SK-N-SH treated with all-trans-retinoic acid at 6 μM for 48 hours (cell line): ENCODE measurements around the gene PTGIS.

Experiments used
- ATAC-seq: fragments of 200-7000 bp; cut with Tn5 transposase; 3 replicates; pipeline ENCODE4 v1.9.1; 2020; ENCODE audit warnings: mild to moderate bottlenecking, moderate library complexity
- ARNTL ChIP-seq: fragments of 450-650 bp; formaldehyde crosslinking; IDR thresholded peaks from 2 replicates; pipeline ENCODE4 v1.5.0; 2020; ENCODE audit warnings: low read depth, mild to moderate bottlenecking, moderate library complexity, borderline replicate concordance
- BACH2 ChIP-seq: fragments of 250-450 bp; sonication (Bioruptor Pico); IDR thresholded peaks from 2 replicates; pipeline ENCODE4 v1.9.0; 2021; ENCODE audit warnings: mild to moderate bottlenecking, borderline replicate concordance
- CREB5 ChIP-seq: fragments of 250-450 bp; sonication (Bioruptor Pico); IDR thresholded peaks from 2 replicates; pipeline ENCODE4 v1.5.1; 2020; ENCODE audit warnings: low read depth, mild to moderate bottlenecking, moderate library complexity
- CSDC2 ChIP-seq: fragments of 250-450 bp; sonication (Bioruptor Pico); IDR thresholded peaks from 2 replicates; pipeline ENCODE4 v1.5.0; 2020; ENCODE audit warnings: mild to moderate bottlenecking, moderate library complexity
- CSRNP3 ChIP-seq: fragments of 250-450 bp; sonication (Bioruptor Pico); IDR thresholded peaks from 2 replicates; pipeline ENCODE4 v1.5.1; 2021; ENCODE audit warnings: mild to moderate bottlenecking, moderate library complexity
- ESRRG ChIP-seq: fragments of 250-450 bp; sonication (Bioruptor Pico); IDR thresholded peaks from 2 replicates; pipeline ENCODE4 v1.6.1; 2021; ENCODE audit warnings: mild to moderate bottlenecking
- GLIS3 ChIP-seq: fragments of 250-450 bp; sonication (Bioruptor Pico); IDR thresholded peaks from 2 replicates; pipeline ENCODE4 v1.5.0; 2020; ENCODE audit warnings: mild to moderate bottlenecking, moderate library complexity
- ISL1 ChIP-seq: fragments of 250-450 bp; sonication (Bioruptor Pico); IDR thresholded peaks from 2 replicates; pipeline ENCODE4 v2.1.2; 2022; ENCODE audit warnings: mild to moderate bottlenecking, moderate library complexity
- OSR1 ChIP-seq: fragments of 250-450 bp; sonication (Bioruptor Pico); IDR thresholded peaks from 2 replicates; pipeline ENCODE4 v1.8.0; 2022; ENCODE audit warnings: moderate library complexity, mild to moderate bottlenecking, inconsistent platforms
- PATZ1 ChIP-seq: fragments of 250-450 bp; sonication (Bioruptor Pico); IDR thresholded peaks from 2 replicates; pipeline ENCODE4 v1.8.0; 2020; ENCODE audit warnings: mild to moderate bottlenecking, moderate library complexity, borderline replicate concordance
- POU6F1 ChIP-seq: fragments of 250-450 bp; sonication (Bioruptor Pico); IDR thresholded peaks from 2 replicates; pipeline ENCODE4 v1.8.0; 2021; ENCODE audit warnings: low read depth, mild to moderate bottlenecking, moderate library complexity, borderline replicate concordance
- PPARA ChIP-seq: fragments of 250-450 bp; sonication (Bioruptor Pico); IDR thresholded peaks from 2 replicates; pipeline ENCODE4 v1.5.0; 2020; ENCODE audit warnings: mild to moderate bottlenecking, borderline replicate concordance
- RARB ChIP-seq: fragments of 250-450 bp; sonication (Bioruptor Pico); IDR thresholded peaks from 2 replicates; pipeline ENCODE4 v1.8.0; 2021; ENCODE audit warnings: mild to moderate bottlenecking, moderate library complexity
- SNAI2 ChIP-seq: fragments of 250-450 bp; sonication (Bioruptor Pico); IDR thresholded peaks from 2 replicates; pipeline ENCODE4 v1.5.0; 2020; ENCODE audit warnings: mild to moderate bottlenecking, moderate library complexity
- TOX ChIP-seq: fragments of 250-450 bp; sonication (Bioruptor Pico); IDR thresholded peaks from 2 replicates; pipeline ENCODE4 v1.8.0; 2021; ENCODE audit warnings: mild to moderate bottlenecking, moderate library complexity, borderline replicate concordance
- TSHZ2 ChIP-seq: fragments of 250-450 bp; sonication (Bioruptor Pico); IDR thresholded peaks from 2 replicates; pipeline ENCODE4 v1.5.0; 2020; ENCODE audit warnings: mild to moderate bottlenecking, moderate library complexity
- ZC3H10 ChIP-seq: fragments of 250-450 bp; sonication (Bioruptor Pico); IDR thresholded peaks from 2 replicates; pipeline ENCODE4 v1.5.1; 2021; ENCODE audit warnings: mild to moderate bottlenecking, moderate library complexity
- ZFP3 ChIP-seq: fragments of 250-450 bp; sonication (Bioruptor Pico); IDR thresholded peaks from 2 replicates; pipeline ENCODE4 v1.5.0; 2020; ENCODE audit warnings: mild to moderate bottlenecking, moderate library complexity
- ZNF565 ChIP-seq: fragments of 450-650 bp; formaldehyde crosslinking; conservative IDR thresholded peaks from 2 replicates; pipeline ENCODE4 v1.5.0; 2020; ENCODE audit warnings: low read depth, mild to moderate bottlenecking, moderate library complexity
- ZNF70 ChIP-seq: fragments of 450-650 bp; formaldehyde crosslinking; IDR thresholded peaks from 2 replicates; pipeline ENCODE4 v1.5.0; 2020; ENCODE audit warnings: mild to moderate bottlenecking, moderate library complexity
- ZNF8 ChIP-seq: fragments of 450-650 bp; formaldehyde crosslinking; IDR thresholded peaks from 2 replicates; pipeline ENCODE4 v1.5.0; 2020; ENCODE audit warnings: mild to moderate bottlenecking, moderate library complexity

The PTGIS gene

GRCh38 chr20:49529470-49529869 is 38.5 kb downstream of the PTGIS start:
- no peak for ATAC-seq
- TF ChIP-seq ARNTL: no peak
- no peak for TF ChIP-seq ZNF565 (CRISPR knock-in tag)

- TF ChIP-seq ZFP3 (CRISPR knock-in tag) (no peak), ZC3H10 (CRISPR knock-in tag) (no peak), SNAI2 (CRISPR knock-in tag) (no peak), TOX (no peak), ZNF70 (CRISPR knock-in tag) (no peak), CSDC2 (CRISPR knock-in tag) (no peak), ARNTL (no peak)
- TF ChIP-seq, all 23 proteins: peak for 0
- ATAC-seq: no peak
Observed at GRCh38 chr20:49526568-49526967, 41.4 kb downstream of the PTGIS start.

- no peak for ATAC-seq
- no peak for TF ChIP-seq TOX
- no peak for TF ChIP-seq POU6F1 (CRISPR knock-in tag)
- no peak for TF ChIP-seq ZNF70 (CRISPR knock-in tag)
- no peak for TF ChIP-seq ZNF565 (CRISPR knock-in tag)
- no peak for TF ChIP-seq PPARA
- TF ChIP-seq GLIS3: no peak
- TF ChIP-seq CREB5: no peak
- TF ChIP-seq PATZ1: no peak
- no peak for TF ChIP-seq CSDC2 (CRISPR knock-in tag)
- no peak for TF ChIP-seq ESRRG (CRISPR knock-in tag)
- TF ChIP-seq SNAI2 (CRISPR knock-in tag): no peak
- TF ChIP-seq ZFP3 (CRISPR knock-in tag): no peak
- no peak for TF ChIP-seq TSHZ2 (CRISPR knock-in tag)
- TF ChIP-seq ZNF8: no peak
- no peak for TF ChIP-seq BACH2
- no peak for TF ChIP-seq ARNTL
Observed at GRCh38 chr20:49526056-49526455, 41.9 kb downstream of the PTGIS start.

- no peak for TF ChIP-seq OSR1
- no peak for TF ChIP-seq ISL1 (CRISPR knock-in tag)
- TF ChIP-seq RARB (CRISPR knock-in tag): no peak
- no peak for TF ChIP-seq ARNTL
- TF ChIP-seq SNAI2 (CRISPR knock-in tag): no peak
- no peak for TF ChIP-seq BACH2
- no peak for ATAC-seq
Observed at GRCh38 chr20:49523767-49524360, 44.1 kb downstream of the PTGIS start.

- no peak for ATAC-seq
- TF ChIP-seq ESRRG (CRISPR knock-in tag) (no peak), CSRNP3 (CRISPR knock-in tag) (no peak), ZC3H10 (CRISPR knock-in tag) (no peak), CSDC2 (CRISPR knock-in tag) (no peak), TOX (no peak), ZNF70 (CRISPR knock-in tag) (no peak)
Observed at GRCh38 chr20:49521356-49521755, 46.6 kb downstream of the PTGIS start.
